Measurements from ENCODE around the gene TSPAN7. TPM values are rescaled to one million over a fixed set of nuclear protein-coding genes. Genes with fewer than 3 reads are reported as not detected.

The TSPAN7 gene
- total and polyA plus RNA-seq, 9 of the 15 experiments (the other 6 are each of a cell fraction or from before 2014, with no cell fraction given), result 0.07 to 0.29 (median 0.12) TPM; not detected in 1

- ChIA-PET CTCF (ENCODE audit: low intra/inter-chr PET ratio) (no interaction called here), POLR2A (interaction anchor here (0.6 kb wide), 1 partner anchor 158 kb away, joined by 3 read pairs; no protein-coding TSS in a partner anchor)
- peak; percentile 72 for FAIRE-seq
- Histone ChIP-seq H3K79me2 (ENCODE audit: control insufficient read depth, insufficient read depth, low read length) (no peaks in the 10 kb centered on the region), H2AFZ (ENCODE audit: low read depth, low read length) (peak overlapping the region; percentile 44; the same call in 1 of the 2 replicates), H3K4me2 (ENCODE audit: insufficient read depth, low read length) (peak overlapping the region; percentile 3; the same call in 1 of the 2 replicates), H3K36me3 (ENCODE audit: control insufficient read depth, insufficient read depth, low read length) (no peaks in the 10 kb centered on the region), H3K27me3 (ENCODE audit: control insufficient read depth in 2 of 2, insufficient read depth in 2 of 2, low read length in 2 of 2) (no peaks in the 10 kb centered on the region), H3K4me1 (replicated peaks in 1 of 2; ENCODE audit: control insufficient read depth in 2 of 2, insufficient read depth in 2 of 2, low read length in 2 of 2) (peaks cover 20 to 51% of the 10 kb centered on the region in 2 experiments; a peak in 4 of 5 replicates), H3K9me3 (replicated peaks; ENCODE audit: control insufficient read depth, insufficient read depth, low read depth, low read length) (no peaks in the 10 kb centered on the region), H3K9me1 (ENCODE audit: control insufficient read depth, insufficient read depth, low read length) (no peaks in the 10 kb centered on the region), H3K4me3 (no peak overlapping the region), H3K9ac (ENCODE audit: insufficient read depth in 1 of 2, low read depth in 2 of 2, low read length in 2 of 2) (no peak overlapping the region), H4K20me1 (replicated peaks; ENCODE audit: control insufficient read depth, insufficient read depth, low read length) (no peaks in the 10 kb centered on the region), H3K27ac (ENCODE audit: extremely low read depth, low read depth, low read length) (no peak overlapping the region; the same call in 1 of the 3 replicates)
- ATAC-seq, result no peak; the same call in 2 of the 3 replicates
- 69% methylated on average over 3 of the region's 6 CpGs for WGBS (ENCODE audit: insufficient coverage, low coverage, missing lambda C conversion rate)
- in situ Hi-C loops (cut with MboI) (no loop called here), intact Hi-C loops (cut with micrococcal nuclease) (no loop called here)
- BruUV-seq (replicated peaks), result no TSS peak
- peak; percentile 38 to 64 (median 52) for DNase-seq (ENCODE audit: extremely low read depth in 1 of 4, low spot score in 3 of 4)
- TF ChIP-seq POLR3A (IDR thresholded peaks at IDR 0.05; ENCODE audit: borderline replicate concordance, extremely low read depth, insufficient read depth, insufficient read length) (no peak), NR0B1 (IDR thresholded peaks at IDR 0.05; ENCODE audit: partially characterized antibody) (no peak), FOXM1 (IDR thresholded peaks at IDR 0.05; ENCODE audit: low read depth) (peak; percentile 18; the same call in 1 of the 2 replicates), FOXM1 (CRISPR knock-in tag; IDR thresholded peaks at IDR 0.05; ENCODE audit: low read depth) (no peak), TCF3 (CRISPR knock-in tag; IDR thresholded peaks at IDR 0.05) (peak; percentile 81), SMAD2 (IDR thresholded peaks at IDR 0.05; ENCODE audit: low read depth, low read length) (no peak), PHB2 (IDR thresholded peaks at IDR 0.05; ENCODE audit: low read depth) (no peak), SMAD4 (CRISPR knock-in tag; conservative IDR thresholded peaks at IDR 0.05) (0 out of 2 replicates have a peak, but pooled peaks have one; percentile 18), ESRRB (CRISPR knock-in tag; IDR thresholded peaks at IDR 0.05; ENCODE audit: borderline replicate concordance) (no peak), CEBPZ (IDR thresholded peaks at IDR 0.05; ENCODE audit: borderline replicate concordance, low read depth, low read length) (no peak), KDM1A (IDR thresholded peaks at IDR 0.05) (no peak), KLF16 (IDR thresholded peaks at IDR 0.05) (0 out of 2 replicates have a peak, but pooled peaks have one; percentile 44), TFE3 (CRISPR knock-in tag; IDR thresholded peaks at IDR 0.05) (peak; percentile 36; the same call in 1 of the 2 replicates)
These were observed 88.6 kb downstream of the TSPAN7 start for GRCh38 chrX:38649674-38650647.
